NB4 (cell line): Measurements from ENCODE around the gene LRP1B.
"Not testable (repeated sequence)": the region's sequence is repeated elsewhere in the genome, so short reads cannot be mapped to it uniquely, and the experiment has no call there.

ENCODE experiments used
- DNase-seq: peaks from one replicate; pipeline ENCODE4 v3.0.0; 2010; ENCODE audit warnings: low read depth
- H3K4me3 ChIP-seq: one replicate; pipeline ENCODE4 v1.5.1; 2011; ENCODE audit warnings: mild to moderate bottlenecking, low read depth, low read length, moderate library complexity
- CTCF ChIP-seq: IDR thresholded peaks from one replicate; pipeline ENCODE4 v1.5.1; 2012; ENCODE audit warnings: low read depth, low read length
- MAX ChIP-seq: IDR thresholded peaks from 2 replicates; pipeline ENCODE4 v1.6.1; 2011; ENCODE audit warnings: low read depth, low read length
- MYC ChIP-seq: IDR thresholded peaks from 2 replicates; pipeline ENCODE4 v1.6.1; 2011; ENCODE audit warnings: low read depth, low read length
- POLR2A ChIP-seq: IDR thresholded peaks from 2 replicates; pipeline ENCODE4 v1.6.1; 2011; ENCODE audit warnings: mild to moderate bottlenecking; ENCODE audit not compliant: insufficient read length; ENCODE audit errors: extremely low read depth

The LRP1B gene

GRCh38 chr2:140351692-140352091 lies 1779.1 kb downstream of the LRP1B start:
- TF ChIP-seq POLR2A, result no peak
- DNase-seq, result no peak
- H3K4me3 ChIP-seq, result no peak overlapping the region

GRCh38 chr2:140349695-140350094 lies 1781.1 kb downstream of the LRP1B start:
- no peak overlapping the region for H3K4me3 ChIP-seq
- no peak for TF ChIP-seq MAX
- TF ChIP-seq POLR2A, result no peak
- no peak for TF ChIP-seq CTCF
- TF ChIP-seq MYC, result no peak
- DNase-seq, result no peak

GRCh38 chr2:140348826-140349225 lies 1782.0 kb downstream of the LRP1B start:
- no peak for TF ChIP-seq CTCF
- H3K4me3 ChIP-seq, result no peak overlapping the region
- DNase-seq, result no peak

- H3K4me3 ChIP-seq, result no peak overlapping the region
- peak; percentile 3 for DNase-seq
- TF ChIP-seq MAX (no peak), MYC (no peak), CTCF (no peak), POLR2A (no peak)
Observed at GRCh38 chr2:140344838-140345237, 1786.0 kb downstream of the LRP1B start.

GRCh38 chr2:140344266-140344665 lies 1786.5 kb downstream of the LRP1B start:
- not testable (repeated sequence) for H3K4me3 ChIP-seq, DNase-seq

GRCh38 chr2:140338795-140339194 lies 1792.0 kb downstream of the LRP1B start:
- H3K4me3 ChIP-seq, result no peak overlapping the region
- no peak for DNase-seq
- TF ChIP-seq MAX, result no peak
- TF ChIP-seq CTCF, result no peak
- no peak for TF ChIP-seq MYC
- TF ChIP-seq POLR2A, result no peak

- TF ChIP-seq MYC, result no peak
- TF ChIP-seq CTCF, result no peak
- no peak for TF ChIP-seq MAX
- no peak for TF ChIP-seq POLR2A
- no peak for DNase-seq
- no peak overlapping the region for H3K4me3 ChIP-seq
Observed at GRCh38 chr2:140337061-140337460, 1793.8 kb downstream of the LRP1B start.
